ENCODE data around the gene NPAS2. TPM values are rescaled to one million over a fixed set of nuclear protein-coding genes. Genes with fewer than 3 reads are reported as not detected.

NPAS2 gene
- total RNA-seq, 3 donors from 2014 or later (not counting 1 experiment from before 2014, with no cell fraction given): not detected

GRCh38 chr2:100924520-100925451 is 104.8 kb downstream of the NPAS2 start:
- no peaks in the 10 kb centered on the region for H3K27me3 ChIP-seq (ENCODE audit: control insufficient read depth, insufficient read depth, low read length)
- H3K9me3 ChIP-seq (ENCODE audit: control insufficient read depth, insufficient read depth, low read length): no peaks in the 10 kb centered on the region
- H3K27ac ChIP-seq (ENCODE audit: low read length): no peak overlapping the region
- H3K4me1 ChIP-seq (ENCODE audit: control insufficient read depth, insufficient read depth, low read length): no peaks in the 10 kb centered on the region
- WGBS (ENCODE audit: insufficient coverage): 78% methylated on average over 21 of the region's 21 CpGs
- no peak overlapping the region for H3K4me3 ChIP-seq (ENCODE audit: low read length)
- intact Hi-C loops (cut with micrococcal nuclease): no loop called here
- DNase-seq (peak in 1 of 2 donors; percentile 54), ATAC-seq (peak; percentile 48 to 69 (median 54))
- Mint-ChIP-seq H3K27ac (peak overlapping the region; percentile 44 to 61), H3K4me3 (peak overlapping the region; percentile 26), H3K9me3 (no peaks in the 10 kb centered on the region), H3K27me3 (ENCODE audit: low read depth in 2 of 2) (peaks cover 0 to 14% of the 10 kb centered on the region in 2 donors), H3K4me1 (no peaks in the 10 kb centered on the region), H3K36me3 (no peaks in the 10 kb centered on the region)
- TF ChIP-seq, protein P1, sequence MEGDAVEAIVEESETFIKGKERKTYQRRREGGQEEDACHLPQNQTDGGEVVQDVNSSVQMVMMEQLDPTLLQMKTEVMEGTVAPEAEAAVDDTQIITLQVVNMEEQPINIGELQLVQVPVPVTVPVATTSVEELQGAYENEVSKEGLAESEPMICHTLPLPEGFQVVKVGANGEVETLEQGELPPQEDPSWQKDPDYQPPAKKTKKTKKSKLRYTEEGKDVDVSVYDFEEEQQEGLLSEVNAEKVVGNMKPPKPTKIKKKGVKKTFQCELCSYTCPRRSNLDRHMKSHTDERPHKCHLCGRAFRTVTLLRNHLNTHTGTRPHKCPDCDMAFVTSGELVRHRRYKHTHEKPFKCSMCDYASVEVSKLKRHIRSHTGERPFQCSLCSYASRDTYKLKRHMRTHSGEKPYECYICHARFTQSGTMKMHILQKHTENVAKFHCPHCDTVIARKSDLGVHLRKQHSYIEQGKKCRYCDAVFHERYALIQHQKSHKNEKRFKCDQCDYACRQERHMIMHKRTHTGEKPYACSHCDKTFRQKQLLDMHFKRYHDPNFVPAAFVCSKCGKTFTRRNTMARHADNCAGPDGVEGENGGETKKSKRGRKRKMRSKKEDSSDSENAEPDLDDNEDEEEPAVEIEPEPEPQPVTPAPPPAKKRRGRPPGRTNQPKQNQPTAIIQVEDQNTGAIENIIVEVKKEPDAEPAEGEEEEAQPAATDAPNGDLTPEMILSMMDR (IDR thresholded peaks at IDR 0.05): no peak
- no peaks in the 10 kb centered on the region for H3K36me3 ChIP-seq (ENCODE audit: control insufficient read depth, insufficient read depth, low read length)

GRCh38 chr2:100928235-100928634 is 108.3 kb downstream of the NPAS2 start:
- no peak overlapping the region for H3K27ac Mint-ChIP-seq
- no peaks in the 10 kb centered on the region for H3K36me3 Mint-ChIP-seq
- TF ChIP-seq, protein P1 (IDR thresholded peaks at IDR 0.05): no peak
- no peaks in the 10 kb centered on the region for H3K9me3 Mint-ChIP-seq
- no peaks in the 10 kb centered on the region for H3K36me3 ChIP-seq (ENCODE audit: control insufficient read depth, insufficient read depth, low read length)
- H3K27ac ChIP-seq (ENCODE audit: low read length): no peak overlapping the region
- ATAC-seq: no peak
- no peaks in the 10 kb centered on the region for H3K9me3 ChIP-seq (ENCODE audit: control insufficient read depth, insufficient read depth, low read length)
- intact Hi-C loops (cut with micrococcal nuclease): no loop called here
- DNase-seq: no peak
- H3K4me3 ChIP-seq (ENCODE audit: low read length): no peak overlapping the region
- no peaks in the 10 kb centered on the region for H3K4me1 Mint-ChIP-seq
- H3K27me3 Mint-ChIP-seq (ENCODE audit: low read depth in 2 of 2): peaks cover 0 to 21% of the 10 kb centered on the region in 2 donors
- H3K27me3 ChIP-seq (ENCODE audit: control insufficient read depth, insufficient read depth, low read length): no peaks in the 10 kb centered on the region
- no peak overlapping the region for H3K4me3 Mint-ChIP-seq
- 92% methylated on average over 6 of the region's 6 CpGs for WGBS (ENCODE audit: insufficient coverage)
- no peaks in the 10 kb centered on the region for H3K4me1 ChIP-seq (ENCODE audit: control insufficient read depth, insufficient read depth, low read length)

GRCh38 chr2:100929147-100929546 is 109.2 kb downstream of the NPAS2 start:
- peaks cover 0 to 21% of the 10 kb centered on the region in 2 donors for H3K27me3 Mint-ChIP-seq (ENCODE audit: low read depth in 2 of 2)
- TF ChIP-seq, protein P1 (IDR thresholded peaks at IDR 0.05): no peak
- H3K9me3 Mint-ChIP-seq: no peaks in the 10 kb centered on the region
- H3K4me3 Mint-ChIP-seq: no peak overlapping the region
- H3K9me3 ChIP-seq (ENCODE audit: control insufficient read depth, insufficient read depth, low read length): no peaks in the 10 kb centered on the region
- H3K4me3 ChIP-seq (ENCODE audit: low read length): no peak overlapping the region
- no peak for ATAC-seq
- 81% methylated on average over 2 of the region's 2 CpGs for WGBS (ENCODE audit: insufficient coverage)
- no peaks in the 10 kb centered on the region for H3K4me1 ChIP-seq (ENCODE audit: control insufficient read depth, insufficient read depth, low read length)
- H3K36me3 ChIP-seq (ENCODE audit: control insufficient read depth, insufficient read depth, low read length): no peaks in the 10 kb centered on the region
- DNase-seq: no peak
- H3K27ac Mint-ChIP-seq: no peak overlapping the region
- intact Hi-C loops (cut with micrococcal nuclease): no loop called here
- no peaks in the 10 kb centered on the region for H3K4me1 Mint-ChIP-seq
- no peaks in the 10 kb centered on the region for H3K27me3 ChIP-seq (ENCODE audit: control insufficient read depth, insufficient read depth, low read length)
- no peak overlapping the region for H3K27ac ChIP-seq (ENCODE audit: low read length)
- H3K36me3 Mint-ChIP-seq: no peaks in the 10 kb centered on the region

Data from natural killer cell (primary cell).